Glutamatergic neuron (in vitro differentiated cells): ENCODE results near the gene HGFAC. TPM values are rescaled to one million over a fixed set of nuclear protein-coding genes. Genes with fewer than 3 reads are reported as not detected.
"Not testable (repeated sequence)": the region's sequence is repeated elsewhere in the genome, so short reads cannot be mapped to it uniquely, and the experiment has no call there.

Experiments
- DNase-seq: peaks from one replicate; pipeline ENCODE4 v3.0.0; 2022
- H3K27ac Mint-ChIP-seq: one replicate; pipeline ENCODE4 v1.8.0; 2020; ENCODE audit warnings: mild to moderate bottlenecking, mixed read lengths, inconsistent platforms; ENCODE audit not compliant: unreplicated experiment
- H3K27me3 Mint-ChIP-seq: one replicate; pipeline ENCODE4 v1.8.0; 2020; ENCODE audit warnings: mild to moderate bottlenecking, moderate library complexity, mixed read lengths, inconsistent platforms; ENCODE audit not compliant: unreplicated experiment
- H3K36me3 Mint-ChIP-seq: one replicate; pipeline ENCODE4 v1.8.0; 2020; ENCODE audit warnings: mild to moderate bottlenecking, mixed read lengths, inconsistent platforms; ENCODE audit not compliant: unreplicated experiment
- H3K4me1 Mint-ChIP-seq: one replicate; pipeline ENCODE4 v1.8.0; 2020; ENCODE audit warnings: mild to moderate bottlenecking, low read depth, mixed read lengths, inconsistent platforms; ENCODE audit not compliant: unreplicated experiment
- H3K4me3 Mint-ChIP-seq: one replicate; pipeline ENCODE4 v1.8.0; 2020; ENCODE audit warnings: mild to moderate bottlenecking, mixed read lengths, inconsistent platforms; ENCODE audit not compliant: unreplicated experiment
- H3K9me3 Mint-ChIP-seq: one replicate; pipeline ENCODE4 v1.8.0; 2020; ENCODE audit warnings: mild to moderate bottlenecking, moderate library complexity, mixed read lengths, inconsistent platforms; ENCODE audit not compliant: unreplicated experiment
- total RNA-seq: library from RNA; stranded (reverse); fragmentation: NEBNext Ultra II Directional; extraction: Animal tissue kit (Norgen Biotek cat#: 25700); gene quantifications from one replicate; pipeline ENCODE4 v1.2.1, GENCODE V29; 2021; ENCODE audit not compliant: unreplicated experiment
- TF ChIP-seq, protein P1 (sequence below): fragments of 200-600 bp; sonication (generic); IDR thresholded peaks from one replicate; pipeline ENCODE4 v1.5.0; 2021; ENCODE audit not compliant: partially characterized antibody, unreplicated experiment

HGFAC gene
- total RNA-seq, 1 donor from 2014 or later = 9.4 TPM

- Mint-ChIP-seq H3K27ac (peak overlapping the region; percentile 36), H3K4me1 (peaks cover 34% of the 10 kb centered on the region), H3K9me3 (peaks cover 10% of the 10 kb centered on the region), H3K36me3 (peaks cover 9% of the 10 kb centered on the region), H3K4me3 (no peak overlapping the region), H3K27me3 (peaks cover 5% of the 10 kb centered on the region)
- DNase-seq = no peak
- TF ChIP-seq, protein P1, sequence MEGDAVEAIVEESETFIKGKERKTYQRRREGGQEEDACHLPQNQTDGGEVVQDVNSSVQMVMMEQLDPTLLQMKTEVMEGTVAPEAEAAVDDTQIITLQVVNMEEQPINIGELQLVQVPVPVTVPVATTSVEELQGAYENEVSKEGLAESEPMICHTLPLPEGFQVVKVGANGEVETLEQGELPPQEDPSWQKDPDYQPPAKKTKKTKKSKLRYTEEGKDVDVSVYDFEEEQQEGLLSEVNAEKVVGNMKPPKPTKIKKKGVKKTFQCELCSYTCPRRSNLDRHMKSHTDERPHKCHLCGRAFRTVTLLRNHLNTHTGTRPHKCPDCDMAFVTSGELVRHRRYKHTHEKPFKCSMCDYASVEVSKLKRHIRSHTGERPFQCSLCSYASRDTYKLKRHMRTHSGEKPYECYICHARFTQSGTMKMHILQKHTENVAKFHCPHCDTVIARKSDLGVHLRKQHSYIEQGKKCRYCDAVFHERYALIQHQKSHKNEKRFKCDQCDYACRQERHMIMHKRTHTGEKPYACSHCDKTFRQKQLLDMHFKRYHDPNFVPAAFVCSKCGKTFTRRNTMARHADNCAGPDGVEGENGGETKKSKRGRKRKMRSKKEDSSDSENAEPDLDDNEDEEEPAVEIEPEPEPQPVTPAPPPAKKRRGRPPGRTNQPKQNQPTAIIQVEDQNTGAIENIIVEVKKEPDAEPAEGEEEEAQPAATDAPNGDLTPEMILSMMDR = no peak
Measured at GRCh38 chr4:3407930-3408792, 33.6 kb upstream of the HGFAC start.

- peak overlapping the region; percentile 83 for H3K27ac Mint-ChIP-seq
- peaks cover 7% of the 10 kb centered on the region for H3K27me3 Mint-ChIP-seq
- H3K4me3 Mint-ChIP-seq = peak overlapping the region; percentile 38
- H3K4me1 Mint-ChIP-seq = peaks cover 39% of the 10 kb centered on the region
- peak; percentile 18 for DNase-seq
- peaks cover 11% of the 10 kb centered on the region for H3K9me3 Mint-ChIP-seq
- TF ChIP-seq, protein P1 = no peak
- H3K36me3 Mint-ChIP-seq = peaks cover 9% of the 10 kb centered on the region
Measured at GRCh38 chr4:3408793-3409330, 32.9 kb upstream of the HGFAC start.

DNA sequence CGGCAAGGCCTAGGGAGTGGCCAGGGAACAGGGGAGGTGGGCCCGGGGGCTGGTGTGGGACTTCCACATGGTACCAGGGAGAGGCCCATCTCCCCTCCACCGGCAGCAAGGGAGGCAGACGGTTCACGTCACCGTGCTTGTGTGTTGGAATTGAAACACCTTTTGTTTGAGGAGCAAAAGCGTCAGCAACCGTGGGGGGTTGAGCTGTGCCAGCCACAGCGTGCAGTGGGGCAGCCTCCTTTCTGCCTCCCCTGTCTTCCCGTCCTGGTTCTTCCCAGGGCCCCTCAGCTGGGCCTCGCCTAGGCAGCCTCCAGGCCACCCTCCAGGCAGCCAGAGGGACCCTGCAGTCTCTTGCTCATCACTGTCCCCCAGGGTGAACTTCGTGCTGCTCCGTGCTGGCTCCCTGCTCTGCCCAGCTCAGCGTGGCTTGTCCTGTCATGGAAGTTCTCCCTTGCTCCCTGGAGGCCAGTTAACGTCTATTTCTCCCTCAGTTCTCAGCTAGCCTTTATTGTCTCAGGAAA, 32.1 kb upstream of the HGFAC start:
- Mint-ChIP-seq H3K9me3 (peaks cover 11% of the 10 kb centered on the region), H3K27me3 (peaks cover 4% of the 10 kb centered on the region), H3K27ac (peak overlapping the region; percentile 83), H3K4me3 (no peak overlapping the region), H3K4me1 (peaks cover 39% of the 10 kb centered on the region), H3K36me3 (peaks cover 3% of the 10 kb centered on the region)
- peak; percentile 17 for DNase-seq
- TF ChIP-seq, protein P1 = no peak

- H3K4me1 Mint-ChIP-seq = peaks cover 40% of the 10 kb centered on the region
- no peaks in the 10 kb centered on the region for H3K36me3 Mint-ChIP-seq
- H3K9me3 Mint-ChIP-seq = peaks cover 10% of the 10 kb centered on the region
- TF ChIP-seq, protein P1 = no peak
- H3K4me3 Mint-ChIP-seq = no peak overlapping the region
- H3K27ac Mint-ChIP-seq = no peak overlapping the region
- peaks cover 4% of the 10 kb centered on the region for H3K27me3 Mint-ChIP-seq
- DNase-seq = peak; percentile 10
Measured at GRCh38 chr4:3410401-3411135, 31.2 kb upstream of the HGFAC start.

- Mint-ChIP-seq H3K9me3 (peaks cover 10% of the 10 kb centered on the region), H3K4me1 (peaks cover 39% of the 10 kb centered on the region)
- not testable (repeated sequence) for H3K27me3 Mint-ChIP-seq, H3K27ac Mint-ChIP-seq, H3K36me3 Mint-ChIP-seq, DNase-seq, H3K4me3 Mint-ChIP-seq
Measured at GRCh38 chr4:3411190-3411589, 30.6 kb upstream of the HGFAC start.
